ENCODE measurements around the gene USP48. TPM values are rescaled to one million over a fixed set of nuclear protein-coding genes. Genes with fewer than 3 reads are reported as not detected.

USP48 gene
- total RNA-seq, 1 experiment from 2014 or later = 49.1 TPM

- CTCF ChIA-PET = no interaction called here
- H3K4me1 ChIP-seq = no peaks in the 10 kb centered on the region
- TF ChIP-seq CTCF (IDR thresholded peaks at IDR 0.05; ENCODE audit: insufficient read depth in 1 of 2, low read depth in 1 of 2, low read length in 1 of 2, severe bottlenecking in 1 of 2, unreplicated experiment in 1 of 2) = no peak
- intact Hi-C loops (cut with micrococcal nuclease; ENCODE audit: unreplicated experiment) = no loop called here
- Mint-ChIP-seq H3K36me3 (ENCODE audit: insufficient read depth, unreplicated experiment) (no peaks in the 10 kb centered on the region), H3K9me3 (ENCODE audit: unreplicated experiment) (no peaks in the 10 kb centered on the region), H3K4me3 (ENCODE audit: unreplicated experiment) (no peak overlapping the region), H3K27ac (ENCODE audit: unreplicated experiment) (no peak overlapping the region), H3K4me1 (ENCODE audit: low read depth, unreplicated experiment) (peaks cover 6% of the 10 kb centered on the region), H3K27me3 (ENCODE audit: insufficient read depth, unreplicated experiment) (no peaks in the 10 kb centered on the region)
- no peak overlapping the region for H3K4me3 ChIP-seq (ENCODE audit: low read depth, low read length)
- DNase-seq = no peak
- H3K27me3 ChIP-seq (replicated peaks; ENCODE audit: control insufficient read depth, insufficient read depth, low read length) = no peaks in the 10 kb centered on the region
- POLR2A ChIA-PET = no interaction called here
- no peaks in the 10 kb centered on the region for H3K9me3 ChIP-seq
- BruUV-seq (replicated peaks) = no TSS peak
- H3K36me3 ChIP-seq (ENCODE audit: control insufficient read depth, insufficient read depth, low read length) = no peaks in the 10 kb centered on the region
These were observed 141.9 kb downstream of the USP48 start for GRCh38 chr1:21641076-21641475.

- H3K27me3 ChIP-seq (replicated peaks; ENCODE audit: control insufficient read depth, insufficient read depth, low read length) = no peaks in the 10 kb centered on the region
- H3K27me3 Mint-ChIP-seq (ENCODE audit: insufficient read depth, unreplicated experiment) = no peaks in the 10 kb centered on the region
- no peak for TF ChIP-seq CTCF (IDR thresholded peaks at IDR 0.05; ENCODE audit: insufficient read depth in 1 of 2, low read depth in 1 of 2, low read length in 1 of 2, severe bottlenecking in 1 of 2, unreplicated experiment in 1 of 2)
- no peaks in the 10 kb centered on the region for H3K36me3 ChIP-seq (ENCODE audit: control insufficient read depth, insufficient read depth, low read length)
- CTCF ChIA-PET = no interaction called here
- H3K9me3 Mint-ChIP-seq (ENCODE audit: unreplicated experiment) = no peaks in the 10 kb centered on the region
- intact Hi-C loops (cut with micrococcal nuclease; ENCODE audit: unreplicated experiment) = no loop called here
- no peaks in the 10 kb centered on the region for H3K9me3 ChIP-seq
- H3K4me1 Mint-ChIP-seq (ENCODE audit: low read depth, unreplicated experiment) = peaks cover 6% of the 10 kb centered on the region
- no peak overlapping the region for H3K4me3 Mint-ChIP-seq (ENCODE audit: unreplicated experiment)
- DNase-seq = no peak
- POLR2A ChIA-PET = no interaction called here
- H3K27ac Mint-ChIP-seq (ENCODE audit: unreplicated experiment) = no peak overlapping the region
- no TSS peak for BruUV-seq (replicated peaks)
- H3K4me3 ChIP-seq (ENCODE audit: low read depth, low read length) = no peak overlapping the region
- no peaks in the 10 kb centered on the region for H3K4me1 ChIP-seq
- no peaks in the 10 kb centered on the region for H3K36me3 Mint-ChIP-seq (ENCODE audit: insufficient read depth, unreplicated experiment)
These were observed 142.3 kb downstream of the USP48 start for GRCh38 chr1:21640653-21641052.

GRCh38 chr1:21639594-21640041 lies 143.3 kb downstream of the USP48 start:
- DNase-seq = no peak
- intact Hi-C loops (cut with micrococcal nuclease; ENCODE audit: unreplicated experiment) = no loop called here
- H3K9me3 ChIP-seq = no peaks in the 10 kb centered on the region
- H3K4me3 Mint-ChIP-seq (ENCODE audit: unreplicated experiment) = no peak overlapping the region
- no peak overlapping the region for H3K4me3 ChIP-seq (ENCODE audit: low read depth, low read length)
- H3K36me3 ChIP-seq (ENCODE audit: control insufficient read depth, insufficient read depth, low read length) = no peaks in the 10 kb centered on the region
- no peaks in the 10 kb centered on the region for H3K36me3 Mint-ChIP-seq (ENCODE audit: insufficient read depth, unreplicated experiment)
- H3K27me3 Mint-ChIP-seq (ENCODE audit: insufficient read depth, unreplicated experiment) = no peaks in the 10 kb centered on the region
- TF ChIP-seq CTCF (IDR thresholded peaks at IDR 0.05; ENCODE audit: insufficient read depth in 1 of 2, low read depth in 1 of 2, low read length in 1 of 2, severe bottlenecking in 1 of 2, unreplicated experiment in 1 of 2) = no peak
- ChIA-PET CTCF (no interaction called here), POLR2A (no interaction called here)
- H3K9me3 Mint-ChIP-seq (ENCODE audit: unreplicated experiment) = no peaks in the 10 kb centered on the region
- BruUV-seq (replicated peaks) = no TSS peak
- peaks cover 6% of the 10 kb centered on the region for H3K4me1 Mint-ChIP-seq (ENCODE audit: low read depth, unreplicated experiment)
- peaks cover 2% of the 10 kb centered on the region; the same call in 1 of the 2 replicates for H3K4me1 ChIP-seq
- H3K27me3 ChIP-seq (replicated peaks; ENCODE audit: control insufficient read depth, insufficient read depth, low read length) = no peaks in the 10 kb centered on the region
- H3K27ac Mint-ChIP-seq (ENCODE audit: unreplicated experiment) = no peak overlapping the region

All from Caco-2 (cell line).